Activated gamma-delta T cell treated with anti-CD3 and anti-CD28 coated beads, Interleukin-2, amount 50 U/mL, for 16 hours (primary cell): ENCODE data around the gene FAM83G.
A peak's percentile ranks its signal among the peaks of the same experiment; 100 is the strongest.
"Not testable (repeated sequence)": the region's sequence is repeated elsewhere in the genome, so short reads cannot be mapped to it uniquely, and the experiment has no call there.

Experiments used
- DNase-seq: peaks from one replicate; pipeline ENCODE4 v3.0.0-alpha.2; 2020; ENCODE audit warnings: low read depth

Gene FAM83G

DNA sequence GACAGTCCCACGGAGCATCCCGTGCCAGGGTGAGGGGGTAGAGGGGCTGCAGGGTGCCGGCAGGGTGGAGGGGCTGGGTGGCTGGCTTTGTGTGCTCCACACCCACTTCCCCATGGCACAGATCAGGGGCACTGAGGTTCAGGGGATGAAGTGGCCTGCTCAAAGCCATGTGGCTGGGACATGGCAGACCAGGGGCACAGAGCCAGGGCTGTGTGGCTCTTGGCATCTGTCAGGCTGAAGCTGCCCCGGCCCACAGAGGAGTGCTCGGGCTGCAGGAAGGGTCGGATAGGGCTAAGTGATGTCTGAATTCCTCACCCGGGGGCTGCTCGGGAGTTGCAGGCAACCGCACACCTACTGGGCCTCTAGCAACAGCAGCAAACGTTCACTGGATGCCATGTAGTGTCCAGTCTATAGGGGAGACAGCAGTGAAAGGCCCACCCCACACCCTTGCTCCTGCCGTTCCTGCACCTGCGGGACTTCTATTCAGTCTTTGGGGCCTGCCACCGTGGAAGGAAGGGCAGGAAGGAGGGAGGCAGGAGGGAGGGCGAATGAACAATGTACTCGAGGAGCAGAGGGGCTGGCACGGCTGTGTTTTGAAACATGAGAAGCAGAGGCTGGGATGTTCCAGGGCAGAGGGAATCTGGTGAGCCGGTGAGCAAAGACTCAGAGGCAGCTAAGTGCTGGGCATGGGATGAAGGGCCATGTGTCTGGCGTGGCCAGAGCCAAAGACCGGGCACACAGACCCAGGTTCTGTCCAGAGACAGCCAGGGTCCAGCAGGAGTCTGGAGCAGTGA, 37.5 kb downstream of the FAM83G start:
- DNase-seq: no peak

DNA sequence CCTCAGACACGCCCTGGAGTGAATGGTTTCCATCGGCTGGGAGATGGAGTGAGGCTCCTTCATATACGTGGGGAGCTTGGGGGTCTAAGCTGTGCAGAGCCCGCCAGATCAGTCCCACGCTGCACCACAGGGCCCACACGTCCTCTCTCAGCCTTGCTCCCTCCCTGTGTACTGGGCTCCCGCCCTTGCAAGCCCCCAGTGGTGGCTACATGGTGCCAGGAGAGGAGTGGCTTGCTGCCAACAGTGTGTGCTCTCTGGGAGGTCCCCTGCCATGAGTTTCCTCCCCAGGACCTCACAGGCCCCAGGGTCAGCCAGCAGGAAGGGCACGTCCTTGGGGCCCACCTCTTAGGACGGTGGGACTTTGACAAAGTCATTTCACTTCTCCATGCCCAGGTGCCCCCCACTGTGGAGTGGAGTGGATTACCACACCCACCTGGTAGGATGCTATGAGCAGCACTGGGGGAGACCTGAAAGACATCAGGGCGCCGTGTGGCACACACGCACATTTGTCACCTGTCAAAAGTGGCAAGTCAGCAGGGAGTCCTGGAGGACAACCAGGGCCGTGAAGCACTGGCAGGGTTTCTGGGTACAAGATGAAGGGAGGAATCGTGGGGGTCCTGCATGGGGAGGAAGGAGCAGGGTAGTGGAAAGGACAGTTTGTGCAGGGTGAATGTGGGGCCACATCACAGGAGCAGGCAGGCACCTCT, 38.9 kb downstream of the FAM83G start:
- DNase-seq: no peak

DNA sequence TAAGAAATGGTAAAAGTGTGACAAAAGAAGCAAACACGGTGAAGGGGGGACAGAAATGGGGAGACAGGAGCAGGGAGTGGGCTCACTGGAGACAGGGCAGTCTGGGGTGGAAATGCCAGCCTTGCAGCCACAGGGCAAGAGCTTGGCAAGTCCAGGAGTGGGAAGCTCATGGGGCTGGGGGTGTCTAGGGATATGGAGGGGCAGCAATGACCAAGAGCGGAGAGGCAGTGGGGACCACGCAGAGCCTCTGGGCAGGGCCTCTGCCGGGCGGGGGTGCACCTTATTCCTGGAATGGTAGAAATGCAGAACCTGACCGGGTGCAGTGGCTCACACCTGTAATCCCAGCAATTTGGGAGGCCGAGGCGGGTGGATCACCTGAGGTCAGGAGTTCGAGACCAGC, 40.0 kb downstream of the FAM83G start:
- no peak for DNase-seq

DNA sequence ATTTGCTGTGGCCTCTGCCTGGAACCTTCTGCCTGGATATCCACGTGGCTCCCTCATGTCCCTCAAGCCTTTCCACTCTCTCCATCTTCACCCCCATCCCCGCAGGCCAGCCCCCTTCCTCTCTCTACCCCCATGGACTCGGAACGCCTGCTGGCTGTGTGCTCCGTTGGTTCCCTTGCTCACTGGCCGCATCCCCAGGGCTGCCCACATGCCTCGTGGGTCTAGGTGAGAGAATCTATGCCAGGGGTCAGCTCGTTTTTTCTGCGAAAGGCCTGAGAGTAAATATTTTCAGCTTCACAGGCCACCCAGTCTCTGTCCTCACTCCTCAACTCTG, 40.6 kb downstream of the FAM83G start:
- no peak for DNase-seq

DNA sequence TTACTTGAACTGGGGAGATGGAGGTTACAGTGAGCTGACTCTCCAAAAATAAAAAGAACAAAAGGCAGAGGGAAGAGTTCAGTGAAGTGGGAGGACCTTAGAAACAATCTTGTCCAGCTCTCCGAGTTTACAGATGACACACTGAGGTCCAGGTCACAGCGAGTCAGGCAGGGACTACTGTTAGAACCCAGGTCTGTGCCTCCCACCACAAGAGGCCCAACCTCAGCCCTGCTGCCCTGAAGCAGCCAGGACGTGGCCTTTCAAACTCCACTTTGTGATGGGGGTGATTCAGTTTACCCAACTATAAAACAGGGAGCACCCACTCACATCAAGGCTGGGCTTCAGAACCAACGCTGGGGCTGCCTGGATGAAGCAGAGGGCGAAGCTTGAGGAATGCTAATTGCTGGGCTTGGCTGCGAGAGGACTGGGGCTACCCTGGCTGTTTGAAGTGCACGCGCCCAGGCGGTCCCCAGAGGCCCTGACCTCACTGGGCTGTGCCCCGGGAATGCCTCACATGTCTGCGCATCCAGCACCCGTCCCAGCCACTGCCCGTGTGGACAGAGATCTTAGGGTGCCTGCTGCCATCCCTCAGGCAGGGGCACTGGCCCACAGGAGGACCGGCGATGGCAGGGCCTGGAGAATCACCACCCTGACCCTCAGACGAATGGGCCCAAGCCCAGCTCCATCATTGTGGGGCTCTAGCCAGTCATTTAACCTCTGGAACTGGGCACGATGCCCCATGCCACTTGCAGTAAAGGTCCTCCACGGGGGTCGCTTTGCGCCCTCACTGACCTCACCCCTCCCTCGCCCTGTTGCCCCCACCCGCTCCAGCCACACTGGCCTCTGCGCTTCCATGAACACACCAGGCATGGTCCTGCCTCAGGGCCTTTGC, 41.2 kb downstream of the FAM83G start:
- DNase-seq: no peak

DNA sequence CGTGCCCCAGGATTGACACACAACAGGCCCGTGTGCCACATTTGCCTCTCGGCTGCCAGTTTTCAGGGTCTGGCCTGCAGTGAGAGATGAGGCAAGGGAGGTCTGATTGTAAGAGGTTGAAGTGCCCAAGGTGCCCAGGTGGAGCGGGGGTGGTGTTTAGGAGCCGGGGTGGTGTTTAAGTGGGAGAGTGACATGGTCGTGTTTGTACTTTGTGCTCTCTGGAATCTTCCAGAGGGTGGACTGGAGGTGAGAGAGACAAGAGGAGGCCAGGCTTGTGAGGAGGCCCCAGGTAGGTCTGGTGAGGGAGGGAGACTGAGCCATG, 42.1 kb downstream of the FAM83G start:
- DNase-seq: no peak

DNA sequence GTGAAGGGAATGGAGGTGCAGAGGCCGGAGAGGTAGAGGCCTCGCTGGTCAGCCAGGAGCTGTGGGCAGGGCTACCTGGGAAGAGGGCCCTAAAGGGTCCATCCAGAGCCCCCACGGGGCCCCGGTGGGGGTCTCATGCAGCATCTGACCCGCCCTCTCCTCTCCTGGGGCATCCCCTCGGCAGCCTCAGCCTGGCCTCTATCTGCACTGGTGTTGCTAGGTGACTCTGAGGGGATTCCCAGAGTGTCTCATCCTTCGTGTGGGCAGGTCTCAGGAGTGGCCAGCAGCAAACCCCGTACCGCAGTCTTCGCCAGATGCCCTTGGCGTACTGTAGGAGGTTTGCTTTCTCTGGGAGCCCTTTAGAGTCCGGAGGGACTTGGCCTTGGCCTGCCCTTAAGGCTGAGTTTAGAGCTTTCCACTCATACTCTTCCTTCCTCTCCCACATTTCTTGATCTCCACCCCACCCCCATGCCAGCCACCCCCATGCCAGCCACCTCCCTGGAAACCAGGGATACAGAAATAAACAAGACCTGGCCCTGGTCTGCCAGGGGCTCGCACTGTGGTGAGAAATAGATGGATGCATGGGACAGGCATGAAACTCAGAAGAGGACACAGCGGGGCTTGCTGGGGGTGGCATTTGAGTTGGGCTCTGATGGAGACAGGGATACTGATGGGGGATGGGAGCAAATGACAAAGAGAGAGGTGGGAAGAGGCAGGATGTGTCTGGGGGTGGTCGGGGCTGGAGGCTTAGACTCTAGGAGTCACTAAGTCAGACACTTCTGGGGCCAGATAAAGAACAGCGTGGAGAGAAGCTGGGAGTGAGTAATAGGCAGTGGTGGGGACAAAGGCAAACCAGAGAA, 42.7 kb downstream of the FAM83G start:
- DNase-seq: no peak

DNA sequence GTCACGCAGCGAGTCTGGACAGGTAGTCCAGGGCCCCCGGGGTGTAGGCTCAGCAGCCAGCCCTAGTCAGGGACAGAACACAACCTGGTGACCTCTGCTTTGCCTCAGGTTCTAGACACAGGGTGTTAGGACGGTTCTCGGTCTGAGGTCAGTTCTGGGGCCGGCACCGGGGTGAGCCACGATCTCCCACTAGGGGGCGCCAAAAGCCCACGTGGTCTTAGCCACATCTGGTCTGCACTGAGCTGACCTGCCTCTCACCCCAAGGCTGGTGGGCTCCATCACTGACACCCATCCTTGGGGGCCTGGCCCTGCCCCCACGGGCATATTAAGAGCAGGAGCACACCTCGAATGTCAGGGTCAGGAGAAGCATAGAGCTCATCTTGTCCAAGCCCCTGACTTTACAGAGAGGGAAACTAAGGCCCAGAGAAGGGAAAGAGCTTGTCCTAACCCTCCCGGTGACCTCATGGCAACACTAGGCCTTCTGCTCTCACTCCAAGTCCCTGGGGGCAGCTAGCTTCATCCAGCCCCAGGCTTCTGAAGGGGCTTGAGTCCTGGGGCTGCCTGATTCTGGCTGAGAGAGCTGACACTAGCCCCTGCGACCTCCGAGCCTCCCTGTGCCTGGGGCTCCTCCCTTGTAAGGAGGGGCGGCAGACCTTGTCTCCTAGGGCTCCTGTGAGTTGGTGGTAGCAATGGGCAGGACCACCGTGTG, 43.6 kb downstream of the FAM83G start:
- DNase-seq: peak; percentile 68

DNA sequence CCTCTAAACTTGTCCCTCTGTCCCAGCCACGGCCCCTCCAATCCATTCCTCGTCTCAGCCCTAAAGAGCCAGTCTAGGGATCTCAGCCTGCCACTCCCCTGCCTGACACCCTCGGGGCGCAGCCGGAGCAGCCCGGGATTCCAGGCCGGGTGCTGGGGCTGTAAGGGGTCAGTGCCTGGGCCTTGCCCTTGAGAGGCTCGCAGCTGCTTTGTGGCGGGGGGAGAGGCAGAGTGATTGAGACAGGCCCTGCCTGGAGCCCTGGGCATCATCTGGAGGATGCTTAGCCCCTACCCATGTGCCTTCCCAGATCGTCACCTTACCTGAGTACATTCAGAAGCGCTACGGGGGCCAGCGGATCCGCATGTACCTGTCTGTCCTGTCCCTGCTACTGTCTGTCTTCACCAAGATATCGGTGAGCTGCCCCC, 44.3 kb downstream of the FAM83G start:
- DNase-seq: no peak

DNA sequence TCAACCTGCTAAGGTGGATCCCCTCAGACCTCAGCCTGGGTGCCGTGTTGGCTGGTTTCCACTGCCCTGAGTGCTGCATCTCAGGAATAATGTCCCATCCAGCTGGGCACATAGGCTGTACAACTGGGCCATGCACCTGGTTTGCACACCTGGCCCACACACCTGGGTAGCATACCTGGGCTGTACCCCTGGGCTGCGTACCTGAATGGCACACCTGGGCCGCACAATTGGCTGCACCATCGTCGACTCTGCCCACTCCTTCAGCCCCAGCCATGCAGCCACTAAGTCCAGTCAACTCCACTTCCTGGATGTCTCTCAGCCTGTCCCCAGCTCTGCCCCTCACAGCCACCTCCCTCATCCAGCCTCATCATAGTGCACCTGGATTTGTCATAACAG, 44.7 kb downstream of the FAM83G start:
- no peak for DNase-seq

DNA sequence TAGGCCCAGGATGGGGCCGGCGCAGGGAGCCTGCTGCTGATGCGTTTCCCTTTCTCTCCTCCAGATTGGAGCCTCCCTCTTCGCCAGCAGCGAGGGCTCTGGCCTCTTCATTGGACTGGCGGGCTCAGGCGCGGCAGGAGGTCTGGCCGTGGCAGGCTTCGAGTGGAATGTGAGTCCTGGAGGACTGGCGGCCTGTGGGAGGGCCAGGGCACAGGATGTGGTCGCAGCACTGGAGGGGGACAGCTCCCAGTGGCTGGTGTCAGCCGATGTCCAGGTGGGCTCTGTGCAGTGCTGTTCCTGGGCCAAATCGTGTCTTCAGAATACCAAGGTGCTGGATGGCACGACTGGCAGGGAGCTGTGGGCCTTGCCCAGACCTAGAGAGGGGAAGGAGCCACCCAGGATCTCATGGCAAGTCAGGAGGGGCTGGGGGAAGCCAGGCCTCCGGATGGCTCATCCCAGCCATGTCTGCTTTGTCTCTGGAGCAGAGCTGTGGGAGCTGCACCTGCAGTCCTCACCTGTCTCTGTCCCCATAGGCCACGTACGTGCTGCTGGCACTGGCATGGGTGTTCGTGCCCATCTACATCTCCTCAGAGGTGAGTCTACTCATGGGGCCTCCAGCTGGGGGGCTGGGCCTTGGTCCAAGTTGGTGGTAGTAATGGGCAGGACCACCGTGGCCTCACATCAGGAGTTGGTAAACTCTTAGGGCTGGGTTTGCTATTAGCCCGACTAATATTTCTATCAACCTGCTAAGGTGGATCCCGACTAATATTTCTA, 45.3 kb downstream of the FAM83G start:
- DNase-seq: no peak

DNA sequence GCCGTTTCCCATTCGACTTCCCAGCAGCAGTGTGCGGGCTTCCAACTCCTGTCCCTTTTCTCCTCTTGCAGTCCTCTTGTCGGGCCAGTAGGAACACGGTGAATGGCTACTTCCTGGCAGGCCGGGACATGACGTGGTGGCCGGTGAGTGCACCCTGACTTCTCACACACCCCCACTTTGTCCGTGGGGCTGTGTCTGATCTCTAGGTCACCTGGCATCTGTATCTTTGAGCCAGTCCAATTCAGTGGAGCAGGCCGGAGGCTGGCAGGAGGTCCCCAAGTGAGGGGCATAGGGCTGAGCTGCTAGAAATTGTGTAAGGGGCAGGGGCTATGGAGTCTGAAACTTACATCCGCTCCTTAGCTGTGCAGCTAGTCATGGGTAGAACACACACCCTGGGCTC, 46.0 kb downstream of the FAM83G start:
- no peak for DNase-seq

DNA sequence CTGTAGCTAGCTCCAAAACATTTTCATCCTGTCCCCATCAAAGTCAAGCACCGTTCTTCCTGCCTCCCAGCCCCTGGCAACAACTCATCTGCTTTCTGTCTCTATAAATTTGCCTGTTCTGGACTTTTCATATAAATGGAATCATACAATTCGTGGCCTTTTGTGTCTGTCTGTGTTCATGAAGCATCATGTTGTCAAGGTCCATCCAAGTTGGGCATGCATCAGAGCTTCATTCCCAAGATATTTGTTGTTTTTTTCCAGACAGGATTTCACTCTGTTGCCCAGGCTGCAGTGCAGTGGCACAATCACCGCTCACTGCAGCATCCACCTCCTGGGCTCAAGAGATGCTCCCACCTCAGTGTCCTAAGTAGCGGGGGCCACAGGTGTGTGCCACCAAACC, 46.7 kb downstream of the FAM83G start:
- DNase-seq: no peak

DNA sequence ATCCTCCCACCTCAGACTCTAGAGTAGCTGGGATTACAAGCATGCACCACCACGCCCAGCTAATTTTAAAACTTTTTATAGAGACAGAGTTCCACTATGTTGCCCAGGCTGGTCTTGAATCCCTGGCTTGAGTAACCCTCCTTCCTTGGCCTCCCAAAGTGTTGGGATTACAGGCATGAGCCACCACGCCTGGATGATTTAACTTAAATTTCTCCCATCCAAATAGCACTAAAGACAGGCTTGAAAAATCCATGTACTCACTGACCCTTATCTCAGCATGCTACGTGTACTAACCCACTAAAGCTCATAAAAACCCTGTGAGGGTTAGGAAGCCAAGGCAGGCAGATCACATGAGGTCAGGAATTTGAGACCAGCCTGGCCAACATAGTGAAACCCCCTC, 48.0 kb downstream of the FAM83G start:
- DNase-seq: no peak

DNA sequence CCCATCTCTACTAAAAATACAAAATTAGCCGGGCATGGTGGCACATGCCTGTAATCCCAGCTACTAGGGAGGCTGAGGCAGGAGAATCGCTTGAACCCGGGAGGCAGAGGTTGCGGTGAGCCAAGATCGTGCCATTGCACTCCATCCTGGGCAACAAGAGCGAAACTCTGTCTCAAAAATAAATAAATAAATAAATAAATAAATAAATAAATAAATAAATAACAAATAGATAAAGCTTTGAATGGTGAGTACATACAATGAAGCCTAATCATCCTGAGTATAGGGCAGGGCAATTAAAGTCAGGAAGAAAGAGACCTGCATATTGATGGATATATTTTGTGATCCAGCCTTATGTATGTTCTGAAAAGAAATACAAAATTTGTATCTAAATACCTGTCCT, 48.5 kb downstream of the FAM83G start:
- DNase-seq: not testable (repeated sequence)

DNA sequence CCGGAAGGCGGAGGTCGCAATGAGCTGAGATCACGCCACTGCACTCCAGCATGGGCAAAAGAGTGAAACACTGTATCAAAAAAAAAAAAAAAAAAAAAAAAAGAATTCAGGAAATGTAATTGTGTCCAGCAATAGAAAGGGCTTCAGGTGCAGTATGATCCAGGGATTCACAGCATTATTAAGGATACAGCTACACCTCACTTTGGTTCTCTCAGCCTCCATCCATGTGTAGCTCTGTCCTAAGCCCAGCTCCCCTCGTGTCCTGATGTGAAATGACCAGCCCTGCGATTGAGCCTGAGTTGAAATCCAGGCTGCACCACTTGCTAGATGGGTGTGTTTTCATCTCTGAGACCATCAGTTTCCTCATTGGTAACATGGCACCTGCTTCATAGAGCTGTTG, 49.6 kb downstream of the FAM83G start:
- no peak for DNase-seq

DNA sequence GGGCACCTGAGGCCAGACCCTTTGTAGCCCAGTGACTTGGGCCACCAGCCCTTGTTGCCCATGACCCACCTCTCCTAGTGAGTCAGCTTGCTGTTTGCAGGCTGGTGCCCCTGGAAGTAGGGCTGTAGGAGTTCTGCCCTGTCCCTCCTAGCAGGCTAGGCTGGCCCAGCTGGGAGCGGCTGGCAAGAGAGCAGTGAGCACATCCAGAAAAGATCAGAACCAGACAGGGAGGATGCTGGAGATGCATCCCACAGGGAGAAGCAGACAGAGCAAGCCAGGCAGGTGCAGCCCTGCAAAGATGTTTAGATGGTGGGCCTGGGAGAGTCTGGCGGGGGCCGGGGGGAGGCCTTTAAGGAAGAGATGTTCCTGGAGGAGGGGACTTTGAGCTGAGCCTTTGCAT, 50.2 kb downstream of the FAM83G start:
- DNase-seq: no peak

DNA sequence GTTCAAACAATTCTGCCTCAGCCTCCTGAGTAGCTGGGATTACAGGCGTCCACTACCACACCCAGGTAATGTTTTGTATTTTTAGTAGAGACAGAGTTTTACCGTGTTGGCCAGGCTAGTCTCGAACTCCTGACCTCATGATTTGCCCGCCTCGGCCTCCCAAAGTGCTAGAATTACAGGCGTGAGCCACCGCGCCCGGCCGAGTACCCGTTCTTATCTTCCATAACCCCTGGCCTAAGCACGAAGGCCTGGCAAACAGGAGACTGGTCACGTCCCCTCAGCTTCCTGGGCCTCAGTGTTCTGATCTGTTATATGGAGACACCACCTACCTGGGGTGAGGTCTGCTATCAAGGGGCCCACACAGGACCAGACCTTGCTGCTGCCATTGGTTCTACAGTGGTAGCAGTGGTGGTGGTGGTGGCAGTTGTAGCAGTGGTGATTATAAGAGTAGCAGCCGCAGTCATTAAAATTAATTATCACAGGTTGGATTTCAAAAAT, 51.3 kb downstream of the FAM83G start:
- no peak for DNase-seq

DNA sequence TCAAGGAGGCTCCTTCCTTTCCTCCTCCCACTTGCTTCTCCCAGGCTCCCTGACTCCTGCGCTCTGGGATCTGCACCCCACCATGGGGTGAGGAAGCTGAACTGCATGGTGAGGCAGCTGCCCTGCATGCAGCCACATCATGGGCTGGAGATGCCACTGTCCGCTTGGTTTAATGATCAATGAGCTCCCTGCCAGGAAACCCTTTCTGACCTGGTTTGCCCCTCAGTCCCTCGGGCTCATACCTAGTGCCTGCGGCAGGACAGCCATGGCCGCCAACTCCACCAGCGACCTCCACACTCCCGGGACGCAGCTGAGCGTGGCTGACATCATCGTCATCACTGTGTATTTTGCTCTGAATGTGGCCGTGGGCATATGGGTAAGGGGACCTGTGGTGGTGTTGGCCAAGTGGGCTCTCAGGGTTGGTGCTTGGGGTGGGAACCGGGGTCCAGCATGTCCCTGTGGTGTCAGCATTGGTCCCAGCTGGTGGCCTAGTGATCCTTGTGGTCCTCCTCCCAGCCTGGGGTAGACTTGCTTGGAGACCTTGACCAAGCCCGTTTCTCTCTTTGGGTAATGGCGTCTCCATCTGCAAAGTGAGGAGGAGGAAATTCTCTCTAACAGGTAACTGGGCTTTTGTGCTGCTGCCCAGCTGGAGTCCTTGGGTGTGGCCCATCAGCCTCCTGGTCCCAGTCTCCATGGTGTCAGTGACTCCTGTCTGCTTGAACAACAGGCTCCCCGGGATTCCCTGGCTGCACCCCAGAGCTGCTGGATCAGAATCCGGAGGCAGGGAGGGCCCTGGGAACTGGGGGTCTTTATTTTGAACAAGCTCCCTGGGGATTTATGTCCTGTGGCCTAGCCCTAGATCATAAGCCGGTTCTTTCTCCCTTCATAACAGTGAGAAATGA, 52.4 kb downstream of the FAM83G start, which contains the start of gene SLC5A10:
Gene SLC5A10, plus strand, starts transcription at position 225 of the 902 bp plus-strand sequence. Its CDS starts 41 bp downstream, at position 266.
- DNase-seq: no peak
